B cell (primary cell): Measurements from ENCODE around the gene FBN1.

ENCODE experiments used
- EZH2 ChIP-seq: IDR thresholded peaks from 2 replicates; pipeline ENCODE4 v1.6.1; 2012; ENCODE audit warnings: borderline replicate concordance, low read depth, mild to moderate bottlenecking, moderate library complexity, low read length; ENCODE audit not compliant: insufficient read depth, poor library complexity, severe bottlenecking
- TF ChIP-seq, protein P1 (sequence below): fragments of 200-600 bp; IDR thresholded peaks from one replicate; pipeline ENCODE4 v1.8.0; 2022; ENCODE audit warnings: antibody characterized with exemption, mild to moderate bottlenecking

DNA sequence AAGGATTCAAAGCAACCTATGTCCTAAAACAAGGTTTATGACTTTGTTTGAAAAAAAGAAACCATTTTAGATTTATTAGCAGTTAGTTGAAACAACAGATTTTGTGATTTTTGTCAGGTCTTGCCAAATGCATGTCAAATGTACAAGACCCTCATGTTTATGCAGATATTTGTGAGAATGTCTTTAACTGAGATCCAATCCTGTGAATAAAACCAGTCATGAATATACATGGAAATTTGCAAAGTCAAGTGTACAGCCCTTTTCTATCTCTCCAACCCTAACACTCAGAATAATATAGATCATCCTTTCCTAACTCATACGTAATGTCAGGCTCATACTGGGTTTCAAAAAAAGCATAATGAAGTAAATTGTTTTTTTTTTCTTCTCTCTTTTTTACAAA lies 237.9 kb downstream of the FBN1 start:
- TF ChIP-seq EZH2, result no peak
- TF ChIP-seq, protein P1, sequence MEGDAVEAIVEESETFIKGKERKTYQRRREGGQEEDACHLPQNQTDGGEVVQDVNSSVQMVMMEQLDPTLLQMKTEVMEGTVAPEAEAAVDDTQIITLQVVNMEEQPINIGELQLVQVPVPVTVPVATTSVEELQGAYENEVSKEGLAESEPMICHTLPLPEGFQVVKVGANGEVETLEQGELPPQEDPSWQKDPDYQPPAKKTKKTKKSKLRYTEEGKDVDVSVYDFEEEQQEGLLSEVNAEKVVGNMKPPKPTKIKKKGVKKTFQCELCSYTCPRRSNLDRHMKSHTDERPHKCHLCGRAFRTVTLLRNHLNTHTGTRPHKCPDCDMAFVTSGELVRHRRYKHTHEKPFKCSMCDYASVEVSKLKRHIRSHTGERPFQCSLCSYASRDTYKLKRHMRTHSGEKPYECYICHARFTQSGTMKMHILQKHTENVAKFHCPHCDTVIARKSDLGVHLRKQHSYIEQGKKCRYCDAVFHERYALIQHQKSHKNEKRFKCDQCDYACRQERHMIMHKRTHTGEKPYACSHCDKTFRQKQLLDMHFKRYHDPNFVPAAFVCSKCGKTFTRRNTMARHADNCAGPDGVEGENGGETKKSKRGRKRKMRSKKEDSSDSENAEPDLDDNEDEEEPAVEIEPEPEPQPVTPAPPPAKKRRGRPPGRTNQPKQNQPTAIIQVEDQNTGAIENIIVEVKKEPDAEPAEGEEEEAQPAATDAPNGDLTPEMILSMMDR, result no peak
